ENCODE measurements around the gene MAJIN.

DNA sequence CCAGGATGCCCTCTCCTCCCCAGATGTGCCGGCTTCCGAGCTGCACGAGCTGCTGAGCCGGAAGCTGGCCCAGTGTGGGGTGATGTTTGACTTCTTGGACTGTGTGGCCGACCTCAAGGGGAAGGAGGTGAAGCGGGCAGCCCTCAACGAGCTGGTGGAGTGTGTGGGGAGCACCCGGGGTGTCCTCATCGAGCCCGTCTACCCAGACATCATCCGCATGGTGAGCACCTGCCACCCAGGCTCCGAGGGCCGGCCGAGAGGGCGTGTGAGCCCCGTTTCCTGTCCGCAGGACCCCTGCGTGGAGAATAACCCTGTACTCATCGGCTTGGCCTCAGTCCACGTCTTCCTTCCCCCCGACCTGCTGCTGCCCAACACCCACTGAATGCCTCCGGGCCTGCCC, 45.2 kb downstream of the MAJIN start:
- no peak for TF ChIP-seq POLR2A (IDR thresholded peaks at IDR 0.05)
- TF ChIP-seq, protein P1, sequence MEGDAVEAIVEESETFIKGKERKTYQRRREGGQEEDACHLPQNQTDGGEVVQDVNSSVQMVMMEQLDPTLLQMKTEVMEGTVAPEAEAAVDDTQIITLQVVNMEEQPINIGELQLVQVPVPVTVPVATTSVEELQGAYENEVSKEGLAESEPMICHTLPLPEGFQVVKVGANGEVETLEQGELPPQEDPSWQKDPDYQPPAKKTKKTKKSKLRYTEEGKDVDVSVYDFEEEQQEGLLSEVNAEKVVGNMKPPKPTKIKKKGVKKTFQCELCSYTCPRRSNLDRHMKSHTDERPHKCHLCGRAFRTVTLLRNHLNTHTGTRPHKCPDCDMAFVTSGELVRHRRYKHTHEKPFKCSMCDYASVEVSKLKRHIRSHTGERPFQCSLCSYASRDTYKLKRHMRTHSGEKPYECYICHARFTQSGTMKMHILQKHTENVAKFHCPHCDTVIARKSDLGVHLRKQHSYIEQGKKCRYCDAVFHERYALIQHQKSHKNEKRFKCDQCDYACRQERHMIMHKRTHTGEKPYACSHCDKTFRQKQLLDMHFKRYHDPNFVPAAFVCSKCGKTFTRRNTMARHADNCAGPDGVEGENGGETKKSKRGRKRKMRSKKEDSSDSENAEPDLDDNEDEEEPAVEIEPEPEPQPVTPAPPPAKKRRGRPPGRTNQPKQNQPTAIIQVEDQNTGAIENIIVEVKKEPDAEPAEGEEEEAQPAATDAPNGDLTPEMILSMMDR (IDR thresholded peaks at IDR 0.05) = no peak

All from esophagus squamous epithelium (tissue), 4 donors.